Spleen (tissue), 11 donors: ENCODE results near the gene RPL27. TPM values are rescaled to one million over a fixed set of nuclear protein-coding genes. Genes with fewer than 3 reads are reported as not detected.
"Not testable (repeated sequence)": the region's sequence is repeated elsewhere in the genome, so short reads cannot be mapped to it uniquely, and the experiment has no call there.

Source experiments
- DNase-seq: peaks from one replicate; pipeline ENCODE4 v3.0.0-alpha.2; 2020
- H3K27ac ChIP-seq, 8 donors: fragments of 200-600 bp; sonication (generic) in 7 of 8; 1 replicate in 4 of 8; 2 replicates in 4 of 8; pipeline versions ENCODE4 v1.5.0 to v1.8.0; 2016 to 2021; ENCODE audit warnings: inconsistent platforms in 4 of 8, mild to moderate bottlenecking in 4 of 8, moderate library complexity in 1 of 8
- H3K27me3 ChIP-seq, 7 donors: fragments of 200-600 bp; sonication (generic) in 6 of 7; replicated peaks in 1 of 7; 1 replicate in 4 of 7; 2 replicates in 3 of 7; pipeline versions ENCODE4 v1.5.0 to v1.8.0; 2016 to 2021; ENCODE audit warnings: inconsistent platforms in 3 of 7, mild to moderate bottlenecking in 1 of 7
- H3K36me3 ChIP-seq, 6 donors: fragments of 200-600 bp; sonication (generic) in 5 of 6; 1 replicate in 4 of 6; 2 replicates in 2 of 6; pipeline versions ENCODE4 v1.5.0 to v1.8.0; 2016 to 2021; ENCODE audit warnings: inconsistent platforms in 2 of 6
- H3K4me1 ChIP-seq, 6 donors: fragments of 200-600 bp; sonication (generic) in 5 of 6; 1 replicate in 3 of 6; 2 replicates in 3 of 6; pipeline versions ENCODE4 v1.5.0 to v1.8.0; 2016 to 2021; ENCODE audit warnings: inconsistent platforms in 3 of 6
- H3K4me3 ChIP-seq, 8 donors: fragments of 200-600 bp; sonication (generic) in 7 of 8; 1 replicate in 4 of 8; 2 replicates in 4 of 8; pipeline versions ENCODE4 v1.5.0 to v1.8.0; 2016 to 2021; ENCODE audit warnings: inconsistent platforms in 4 of 8, mild to moderate bottlenecking in 4 of 8, moderate library complexity in 2 of 8
- H3K9me3 ChIP-seq, 8 donors: fragments of 200-600 bp; sonication (generic) in 7 of 8; 1 replicate in 4 of 8; 2 replicates in 4 of 8; pipeline versions ENCODE4 v1.5.0 to v1.8.0; 2016 to 2021; ENCODE audit warnings: inconsistent platforms in 4 of 8
- POLR2A ChIP-seq, 3 donors: fragments of 450-650 bp; IDR thresholded peaks; one replicate each; pipeline ENCODE4 v1.5.1; 2017; ENCODE audit warnings: antibody characterized with exemption in 3 of 3, mild to moderate bottlenecking in 1 of 3
- POLR2AphosphoS5 ChIP-seq, 3 donors: sonication (generic); formaldehyde crosslinking; IDR thresholded peaks; one replicate each; pipeline ENCODE4 v1.5.1; 2017; ENCODE audit warnings: antibody characterized with exemption in 3 of 3
- WGBS, 5 donors: extraction: QIAGEN DNeasy Blood & Tissue Kit in 3 of 5; methylation state at CpG; one replicate each; pipeline versions ENCODE4 v1.1.5 to v1.1.7; 2013 to 2018; 5-methylcytosine and 5-hydroxymethylcytosine counted together
- intact Hi-C: fragments of 100-400 bp; cut with DNase I; formaldehyde crosslinking; loops from one replicate; pipeline ENCODE4 v1.15.0; 2023; ENCODE audit warnings: low total_unique reads
- polyA plus RNA-seq, 3 donors: library from polyadenylated mRNA; stranded (reverse); fragments of 200-250 nt; gene quantifications; one replicate each; pipeline ENCODE4 v1.2.1, GENCODE V29; 2013
- total RNA-seq, 7 donors: library from RNA; depleted of rRNA in 3 of 7; stranded (reverse); fragments of >200 nt in 3 of 7; fragmentation: NEBNext Ultra II Directional in 4 of 7; extraction: Animal tissue kit (Norgen Biotek cat#: 25700) in 4 of 7; gene quantifications; one replicate each; pipeline versions ENCODE4 v1.1.0 to v1.2.1, GENCODE V29; 2016 to 2021
- TF ChIP-seq, protein P1 (sequence below), 11 experiments: fragments of 200-600 bp in 7 of 11; fragments of 450-650 bp in 4 of 11; sonication (generic) in 4 of 11; IDR thresholded peaks in 8 of 11; conservative IDR thresholded peaks in 3 of 11; 1 replicate in 7 of 11; 2 replicates in 4 of 11; pipeline versions ENCODE4 v1.4.0 to v1.8.0; 2016 to 2021; ENCODE audit warnings: antibody characterized with exemption in 11 of 11, inconsistent platforms in 4 of 11, mild to moderate bottlenecking in 1 of 11
- donor health status: healthy with polysubstance abuse.
- donor health status: DM: no; HTN: no; CAD: no; lungs with moderate emphysema.
- donor health status: DM: no; HTN: no; CAD: no.
- donor health status: Bipolar disorder and iron deficiency.
- donor health status: healthy.
- donor health status: DM: no; HTN: no; CAD: no.
- donor health status: DM: yes; HTN: yes; CAD: no.

RPL27 gene
- total and polyA plus RNA-seq, 10 donors: 702 to 6,357 (median 1,017) TPM

DNA sequence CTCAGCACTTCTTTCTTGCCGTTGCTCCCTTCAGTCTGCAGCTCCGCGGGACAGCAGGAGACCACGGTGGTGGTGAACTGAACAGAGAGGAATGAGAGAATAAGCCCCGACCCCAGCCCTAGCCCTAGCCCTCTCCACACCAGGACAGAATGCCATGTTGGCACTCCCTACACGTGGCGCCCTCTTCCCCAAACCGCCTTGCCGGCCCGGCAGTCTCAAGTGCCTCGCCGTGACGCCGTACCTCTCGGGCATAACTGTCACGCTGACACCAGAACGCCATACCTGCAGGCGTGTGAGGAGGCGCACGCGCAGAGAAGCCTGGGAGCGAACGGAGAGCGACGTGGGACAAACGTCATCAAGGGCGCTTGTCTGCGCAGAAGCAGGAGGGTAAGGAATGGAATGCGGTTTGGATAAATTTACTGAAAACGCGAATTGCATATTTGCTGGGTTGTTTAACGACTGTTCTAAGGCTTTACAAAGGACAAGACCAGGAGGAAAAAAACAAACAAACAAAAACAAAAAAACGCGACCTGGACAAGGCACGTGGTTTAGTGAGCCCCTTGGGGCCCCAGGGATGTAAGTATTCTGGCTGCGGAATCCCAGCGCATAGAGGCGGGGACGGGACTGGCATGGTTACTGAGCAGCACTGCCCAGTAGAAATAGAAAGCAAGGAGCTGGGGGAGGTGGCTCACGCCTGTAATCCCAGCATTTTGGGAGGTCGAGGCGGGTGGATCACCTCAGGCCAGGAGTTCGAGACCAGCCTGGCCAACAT is 33.9 kb upstream of the RPL27 start, which contains the start of gene AARSD1:
Gene AARSD1 (minus strand): TSS at position 294 of the 772 bp plus-strand sequence. CDS start 14 bp downstream, at position 280.
- intact Hi-C loops: no loop called here
- Histone ChIP-seq H3K4me3 (peak within 1 kb of the TSS; percentile 62 to 94 (median 70)), H3K4me1 (peaks cover 9 to 36% (median 24%) of the 10 kb centered on the region in 6 donors), H3K27me3 (no peaks in the 10 kb centered on the region), H3K27ac (peak within 1 kb of the TSS; percentile 75 to 90 (median 86)), H3K36me3 (peaks cover 0 to 36% (median 31%) of the 10 kb centered on the region in 6 donors), H3K9me3 (no peaks in the 10 kb centered on the region)
- TF ChIP-seq, protein P1, sequence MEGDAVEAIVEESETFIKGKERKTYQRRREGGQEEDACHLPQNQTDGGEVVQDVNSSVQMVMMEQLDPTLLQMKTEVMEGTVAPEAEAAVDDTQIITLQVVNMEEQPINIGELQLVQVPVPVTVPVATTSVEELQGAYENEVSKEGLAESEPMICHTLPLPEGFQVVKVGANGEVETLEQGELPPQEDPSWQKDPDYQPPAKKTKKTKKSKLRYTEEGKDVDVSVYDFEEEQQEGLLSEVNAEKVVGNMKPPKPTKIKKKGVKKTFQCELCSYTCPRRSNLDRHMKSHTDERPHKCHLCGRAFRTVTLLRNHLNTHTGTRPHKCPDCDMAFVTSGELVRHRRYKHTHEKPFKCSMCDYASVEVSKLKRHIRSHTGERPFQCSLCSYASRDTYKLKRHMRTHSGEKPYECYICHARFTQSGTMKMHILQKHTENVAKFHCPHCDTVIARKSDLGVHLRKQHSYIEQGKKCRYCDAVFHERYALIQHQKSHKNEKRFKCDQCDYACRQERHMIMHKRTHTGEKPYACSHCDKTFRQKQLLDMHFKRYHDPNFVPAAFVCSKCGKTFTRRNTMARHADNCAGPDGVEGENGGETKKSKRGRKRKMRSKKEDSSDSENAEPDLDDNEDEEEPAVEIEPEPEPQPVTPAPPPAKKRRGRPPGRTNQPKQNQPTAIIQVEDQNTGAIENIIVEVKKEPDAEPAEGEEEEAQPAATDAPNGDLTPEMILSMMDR (IDR thresholded peaks at IDR 0.05 in 8 of 11, conservative IDR thresholded peaks at IDR 0.05 in 3 of 11): no peak
- TF ChIP-seq POLR2AphosphoS5 (IDR thresholded peaks at IDR 0.05) (peak; percentile 97 to 99 (median 99)), POLR2A (IDR thresholded peaks at IDR 0.05) (peak in 2 of 3 donors; percentile 56 to 75)
- DNase-seq: peak; percentile 97
- 1 to 3% (median 1%) methylated on average over 41 to 43 of the region's 43 CpGs for WGBS, 5 donors

DNA sequence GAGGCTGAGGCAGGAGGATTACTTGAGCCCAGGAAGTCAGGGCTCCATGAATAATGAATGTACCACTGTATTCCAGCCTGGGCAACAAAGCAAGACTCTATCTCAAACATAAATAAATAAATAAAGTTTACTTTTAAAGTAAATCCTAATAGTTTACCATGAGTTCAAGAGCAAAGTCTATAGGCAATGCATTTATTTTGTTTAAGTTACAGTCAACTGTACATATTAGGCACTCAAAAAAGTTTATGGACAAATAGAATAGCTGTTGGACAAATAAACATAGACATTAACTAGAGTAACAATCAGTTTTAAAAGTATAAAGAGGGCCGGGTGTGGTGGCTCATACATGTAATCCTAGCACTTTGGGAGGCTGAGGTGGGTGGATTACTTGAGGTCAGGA is 30.3 kb upstream of the RPL27 start:
- Histone ChIP-seq H3K4me3 (no peak overlapping the region), H3K4me1 (peaks cover 9 to 28% (median 19%) of the 10 kb centered on the region in 6 donors), H3K27ac (no peak overlapping the region), H3K9me3 (no peaks in the 10 kb centered on the region), H3K27me3 (no peaks in the 10 kb centered on the region), H3K36me3 (peaks cover 0 to under 1% (median 0%) of the 10 kb centered on the region in 6 donors)
- TF ChIP-seq POLR2A (IDR thresholded peaks at IDR 0.05): no peak
- no peak for TF ChIP-seq POLR2AphosphoS5 (IDR thresholded peaks at IDR 0.05)
- TF ChIP-seq, protein P1 (IDR thresholded peaks at IDR 0.05 in 8 of 11, conservative IDR thresholded peaks at IDR 0.05 in 3 of 11): no peak
- WGBS, 5 donors: 82 to 95% (median 88%) methylated on average over 1 of the region's 1 CpG
- no peak for DNase-seq
- intact Hi-C loops: no loop called here

DNA sequence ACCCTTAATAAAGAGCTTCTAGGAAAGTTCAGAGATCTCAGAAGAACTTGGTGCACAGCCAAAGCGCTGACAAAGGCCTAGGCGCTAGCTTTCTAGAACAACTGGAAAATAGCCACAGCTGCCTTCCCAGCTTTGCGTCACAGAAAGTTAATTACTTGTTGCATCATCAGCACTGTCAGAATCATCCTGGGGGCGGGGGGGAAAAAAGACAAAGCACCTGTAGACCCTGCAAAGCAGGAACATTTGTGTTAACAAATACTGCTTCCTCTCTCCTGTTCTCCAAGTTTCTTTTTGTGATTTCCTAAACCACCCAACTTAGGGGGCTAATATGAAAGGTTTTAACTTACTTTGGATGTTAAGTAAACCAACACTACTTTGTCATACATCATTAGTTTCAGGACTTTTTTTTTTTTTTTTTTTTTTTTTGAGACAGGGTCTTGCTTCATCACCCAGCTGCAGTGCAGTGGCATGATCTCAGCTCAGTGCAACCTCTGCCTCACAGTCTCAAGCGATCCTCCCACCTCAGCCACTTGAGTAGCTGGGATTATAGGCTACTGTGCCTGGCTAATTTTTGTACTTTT is 29.1 kb upstream of the RPL27 start:
- intact Hi-C loops: no loop called here
- H3K4me3 ChIP-seq: no peak overlapping the region
- DNase-seq: no peak
- WGBS, 5 donors: 43 to 55% (median 48%) methylated on average over 5 of the region's 5 CpGs
- H3K9me3 ChIP-seq: no peaks in the 10 kb centered on the region
- no peak overlapping the region for H3K27ac ChIP-seq
- H3K27me3 ChIP-seq: no peaks in the 10 kb centered on the region
- TF ChIP-seq, protein P1 (IDR thresholded peaks at IDR 0.05 in 8 of 11, conservative IDR thresholded peaks at IDR 0.05 in 3 of 11): no peak
- TF ChIP-seq POLR2A (IDR thresholded peaks at IDR 0.05): no peak
- no peak for TF ChIP-seq POLR2AphosphoS5 (IDR thresholded peaks at IDR 0.05)
- no peaks in the 10 kb centered on the region for H3K36me3 ChIP-seq
- peaks cover 0 to 16% (median 8%) of the 10 kb centered on the region in 6 donors for H3K4me1 ChIP-seq

DNA sequence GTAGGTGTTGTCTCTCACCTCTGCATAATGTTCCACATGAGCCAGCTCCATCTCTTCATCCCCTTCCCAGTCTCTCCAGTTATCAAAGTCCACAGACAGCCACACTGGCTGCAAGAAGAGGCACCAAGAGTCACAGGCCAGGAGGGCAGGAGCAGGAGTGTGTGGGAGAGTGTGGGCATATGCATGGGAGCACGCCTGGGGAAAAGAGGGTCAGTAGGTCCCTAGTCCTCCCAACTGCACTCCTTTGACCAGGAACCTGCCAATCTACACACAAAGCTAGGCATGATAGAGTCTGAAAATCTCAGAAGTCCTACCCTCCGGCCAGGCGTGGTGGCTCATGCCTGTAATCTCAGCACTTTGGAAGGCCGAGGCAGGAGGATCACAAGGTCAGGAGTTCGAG is 26.6 kb upstream of the RPL27 start:
- H3K27ac ChIP-seq: no peak overlapping the region
- no peaks in the 10 kb centered on the region for H3K27me3 ChIP-seq
- no peak overlapping the region for H3K4me3 ChIP-seq
- H3K9me3 ChIP-seq: no peaks in the 10 kb centered on the region
- no peak for TF ChIP-seq POLR2AphosphoS5 (IDR thresholded peaks at IDR 0.05)
- TF ChIP-seq, protein P1 (IDR thresholded peaks at IDR 0.05 in 8 of 11, conservative IDR thresholded peaks at IDR 0.05 in 3 of 11): no peak
- TF ChIP-seq POLR2A (IDR thresholded peaks at IDR 0.05): no peak
- H3K4me1 ChIP-seq: peaks cover 0 to 4% (median 0%) of the 10 kb centered on the region in 6 donors
- WGBS, 5 donors: 86 to 92% (median 89%) methylated on average over 4 to 5 of the region's 5 CpGs
- intact Hi-C loops: no loop called here
- no peak for DNase-seq
- H3K36me3 ChIP-seq: no peaks in the 10 kb centered on the region

DNA sequence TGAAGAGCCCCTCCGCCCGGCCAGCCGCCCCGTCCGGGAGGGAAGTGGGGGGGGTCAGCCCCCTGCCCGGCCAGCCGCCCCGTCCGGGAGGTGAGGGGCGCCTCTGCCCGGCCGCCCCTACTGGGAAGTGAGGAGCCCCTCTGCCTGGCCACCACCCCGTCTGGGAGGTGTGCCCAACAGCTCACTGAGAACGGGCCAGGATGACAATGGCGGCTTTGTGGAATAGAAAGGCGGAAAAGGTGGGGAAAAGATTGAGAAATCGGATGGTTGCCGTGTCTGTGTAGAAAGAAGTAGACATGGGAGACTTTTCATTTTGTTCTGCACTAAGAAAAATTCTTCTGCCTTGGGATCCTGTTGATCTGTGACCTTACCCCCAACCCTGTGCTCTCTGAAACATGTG is 24.9 kb upstream of the RPL27 start:
- intact Hi-C loops, DNase-seq: not testable (repeated sequence)
- 74 to 95% (median 86%) methylated on average over 5 to 14 of the region's 18 CpGs for WGBS, 5 donors

More for the DNA sequence above, 24.9 kb upstream of the RPL27 start:
- H3K4me3 ChIP-seq, H3K27me3 ChIP-seq, H3K9me3 ChIP-seq, H3K36me3 ChIP-seq, H3K27ac ChIP-seq, H3K4me1 ChIP-seq: not testable (repeated sequence)
